ENCODE data around the gene ZNF609. TPM values are rescaled to one million over a fixed set of nuclear protein-coding genes. Genes with fewer than 3 reads are reported as not detected.
A peak's percentile ranks its signal among the peaks of the same experiment; 100 is the strongest.

Gene ZNF609
- total and polyA plus RNA-seq, 8 donors: 4.2 to 25.2 (median 13.1) TPM

DNA sequence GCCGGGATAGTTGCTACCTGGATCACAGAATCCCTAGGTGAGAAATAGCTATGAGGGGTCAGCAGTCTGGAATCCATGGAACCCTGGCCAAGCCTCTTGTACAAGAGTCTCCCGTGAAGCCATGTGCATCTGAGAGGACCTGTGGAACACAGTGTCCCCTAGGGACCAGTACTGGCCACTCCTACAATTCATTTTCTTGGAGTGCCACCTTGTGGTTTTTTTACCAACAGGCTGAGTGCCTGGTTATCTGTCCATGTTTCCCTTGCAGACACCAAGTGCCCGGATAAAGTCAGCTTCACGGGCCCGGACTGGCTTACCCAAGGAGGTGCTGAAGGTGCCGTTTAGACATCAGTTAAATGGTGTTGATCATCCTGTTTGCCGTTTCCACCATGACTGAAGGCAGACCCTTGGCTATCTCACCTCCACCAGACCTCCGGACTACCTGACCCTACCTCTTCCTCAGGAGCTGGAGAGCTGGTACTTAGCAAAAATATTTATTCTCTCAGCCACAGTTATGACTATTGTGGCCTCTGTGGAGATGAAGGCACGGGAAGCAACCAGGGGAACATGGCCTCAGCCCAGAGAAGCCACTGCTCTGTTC lies 221.1 kb downstream of the ZNF609 start:
- Histone ChIP-seq H3K36me3 (peaks cover 0 to 27% (median 6%) of the 10 kb centered on the region in 3 donors), H3K27me3 (no peaks in the 10 kb centered on the region), H3K9me3 (no peaks in the 10 kb centered on the region), H3K4me3 (no peak overlapping the region), H3K27ac (no peak overlapping the region), H3K4me1 (no peaks in the 10 kb centered on the region)
- FAIRE-seq (no peak), DNase-seq (peak in 2 of 6 donors; percentile 50 to 65), ATAC-seq (peak; percentile 86 to 92 (median 90))
- 42 to 44% methylated on average over 9 of the region's 9 CpGs for WGBS, 2 donors
- TF ChIP-seq, protein P1, sequence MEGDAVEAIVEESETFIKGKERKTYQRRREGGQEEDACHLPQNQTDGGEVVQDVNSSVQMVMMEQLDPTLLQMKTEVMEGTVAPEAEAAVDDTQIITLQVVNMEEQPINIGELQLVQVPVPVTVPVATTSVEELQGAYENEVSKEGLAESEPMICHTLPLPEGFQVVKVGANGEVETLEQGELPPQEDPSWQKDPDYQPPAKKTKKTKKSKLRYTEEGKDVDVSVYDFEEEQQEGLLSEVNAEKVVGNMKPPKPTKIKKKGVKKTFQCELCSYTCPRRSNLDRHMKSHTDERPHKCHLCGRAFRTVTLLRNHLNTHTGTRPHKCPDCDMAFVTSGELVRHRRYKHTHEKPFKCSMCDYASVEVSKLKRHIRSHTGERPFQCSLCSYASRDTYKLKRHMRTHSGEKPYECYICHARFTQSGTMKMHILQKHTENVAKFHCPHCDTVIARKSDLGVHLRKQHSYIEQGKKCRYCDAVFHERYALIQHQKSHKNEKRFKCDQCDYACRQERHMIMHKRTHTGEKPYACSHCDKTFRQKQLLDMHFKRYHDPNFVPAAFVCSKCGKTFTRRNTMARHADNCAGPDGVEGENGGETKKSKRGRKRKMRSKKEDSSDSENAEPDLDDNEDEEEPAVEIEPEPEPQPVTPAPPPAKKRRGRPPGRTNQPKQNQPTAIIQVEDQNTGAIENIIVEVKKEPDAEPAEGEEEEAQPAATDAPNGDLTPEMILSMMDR (IDR thresholded peaks at IDR 0.05): peak; percentile 32 to 65 (median 56)
- intact Hi-C loops (cut with DNase I): loop anchor here in 1 of 3 donors (10.0 kb wide), 2 partner anchors 257 to 497 kb away; no protein-coding TSS in a partner anchor

DNA sequence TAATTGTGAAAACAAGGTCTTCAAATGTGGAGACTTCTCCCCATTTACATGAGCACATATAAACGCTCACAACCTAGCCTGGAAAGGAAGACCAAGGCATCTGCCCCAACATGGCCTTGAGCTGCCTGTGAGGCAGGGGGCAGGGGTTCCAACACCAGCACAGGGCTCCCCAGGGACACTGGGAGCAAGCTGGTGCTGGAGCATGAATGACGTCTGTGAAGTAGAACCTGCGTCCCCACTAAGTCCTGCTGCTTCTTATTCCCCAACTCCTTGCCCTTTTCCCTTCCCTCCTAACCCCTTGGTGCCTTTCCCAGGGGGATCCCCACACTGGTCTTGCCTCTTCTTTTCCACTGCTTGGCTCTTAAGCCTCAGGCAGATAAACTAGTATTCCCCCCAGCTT lies 221.9 kb downstream of the ZNF609 start:
- Histone ChIP-seq H3K4me1 (no peaks in the 10 kb centered on the region), H3K4me3 (no peak overlapping the region), H3K27me3 (no peaks in the 10 kb centered on the region), H3K9me3 (no peaks in the 10 kb centered on the region), H3K36me3 (peaks cover 0 to 27% (median 6%) of the 10 kb centered on the region in 3 donors), H3K27ac (no peak overlapping the region)
- WGBS, 2 donors: 82 to 86% methylated on average over 3 of the region's 3 CpGs
- ATAC-seq (no peak), DNase-seq (no peak), FAIRE-seq (no peak)
- intact Hi-C loops (cut with DNase I): loop anchor here in 1 of 3 donors (10.0 kb wide), 2 partner anchors 257 to 497 kb away; no protein-coding TSS in a partner anchor
- TF ChIP-seq, protein P1 (IDR thresholded peaks at IDR 0.05): no peak

DNA sequence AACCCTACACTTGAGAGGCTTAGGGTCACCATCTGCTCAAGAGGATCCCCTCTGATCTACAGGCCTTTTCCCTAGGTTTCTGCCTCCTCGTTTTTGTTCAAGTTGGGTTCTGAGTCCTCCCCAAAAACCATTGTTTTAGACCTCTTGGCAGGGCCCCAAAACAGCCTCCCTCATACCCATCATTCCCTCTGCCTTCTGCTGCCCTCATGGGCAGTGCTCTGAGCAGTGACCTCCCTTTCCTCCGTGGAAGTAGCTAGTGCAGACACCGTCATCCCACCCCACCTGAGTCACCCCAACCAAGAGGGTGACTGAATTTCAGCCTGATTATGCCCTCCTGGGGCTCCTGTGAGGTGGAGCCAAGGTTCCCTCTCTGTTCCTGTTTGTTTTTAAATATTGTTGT lies 223.0 kb downstream of the ZNF609 start:
- H3K27ac ChIP-seq: no peak overlapping the region
- no peak overlapping the region for H3K4me3 ChIP-seq
- no peak for FAIRE-seq
- ATAC-seq: no peak
- intact Hi-C loops (cut with DNase I): loop anchor here in 1 of 3 donors (10.0 kb wide), 2 partner anchors 259 to 499 kb away; no protein-coding TSS in a partner anchor
- no peaks in the 10 kb centered on the region for H3K9me3 ChIP-seq
- no peak for DNase-seq
- peaks cover 0 to 31% (median 7%) of the 10 kb centered on the region in 3 donors for H3K36me3 ChIP-seq
- H3K27me3 ChIP-seq: no peaks in the 10 kb centered on the region
- H3K4me1 ChIP-seq: no peaks in the 10 kb centered on the region
- WGBS, 2 donors: 46 to 61% methylated on average over 3 of the region's 3 CpGs
- TF ChIP-seq, protein P1 (IDR thresholded peaks at IDR 0.05): no peak

DNA sequence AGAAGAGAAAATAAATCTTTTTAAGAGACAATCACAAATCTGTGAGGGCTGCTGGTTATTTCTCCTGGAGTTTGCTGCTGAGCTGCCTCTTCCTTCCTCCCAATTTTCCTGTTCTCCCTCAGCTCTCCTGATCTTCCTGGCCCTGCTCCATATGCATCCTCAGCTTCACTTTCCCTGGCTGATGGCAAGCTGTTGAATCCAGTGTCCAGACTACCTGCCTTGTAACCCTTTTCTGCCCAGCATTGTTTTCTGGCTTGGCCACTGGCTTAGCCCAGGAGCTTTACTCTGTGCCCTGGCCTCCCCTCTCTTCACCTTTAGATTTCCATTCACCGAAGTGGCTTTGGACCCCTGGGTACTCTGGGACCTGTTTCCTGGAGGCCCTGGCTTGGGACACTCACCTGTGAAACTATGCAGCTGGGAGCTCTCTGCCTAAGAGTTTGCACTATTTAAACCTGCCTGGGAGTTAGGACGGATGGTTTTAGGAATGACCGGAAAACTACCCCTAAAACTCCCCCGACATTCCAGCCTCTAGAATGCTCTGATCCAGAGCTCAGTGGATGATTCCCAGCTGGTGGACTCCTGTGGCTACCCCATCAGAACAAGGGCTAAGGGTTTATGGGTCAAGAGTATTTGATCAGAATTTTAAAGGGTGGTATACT lies 225.0 kb downstream of the ZNF609 start:
- 71 to 72% methylated on average over 4 of the region's 4 CpGs for WGBS, 2 donors
- intact Hi-C loops (cut with DNase I): loop anchor here in 1 of 3 donors (5.0 to 10.0 kb wide), 3 partner anchors 42 to 501 kb away; no protein-coding TSS in a partner anchor
- H3K27ac ChIP-seq: no peak overlapping the region
- TF ChIP-seq, protein P1 (IDR thresholded peaks at IDR 0.05): no peak
- DNase-seq: no peak
- H3K9me3 ChIP-seq: no peaks in the 10 kb centered on the region
- no peak for ATAC-seq
- no peaks in the 10 kb centered on the region for H3K27me3 ChIP-seq
- H3K36me3 ChIP-seq: peaks cover 0 to 27% (median 9%) of the 10 kb centered on the region in 3 donors
- no peak for FAIRE-seq
- no peak overlapping the region for H3K4me3 ChIP-seq
- H3K4me1 ChIP-seq: no peaks in the 10 kb centered on the region

All from pancreas (tissue), 10 donors.